DOHH2 (cell line): ENCODE results near the gene PNMA8A.

Experiments
- H3F3A ChIP-seq: fragments of 200-600 bp; sonication (generic), shearing (Covaris generic); 2 replicates; pipeline ENCODE4 v1.6.0; 2016; ENCODE audit warnings: antibody characterized with exemption, mild to moderate bottlenecking; ENCODE audit not compliant: control insufficient read depth, insufficient read depth
- H3K27ac ChIP-seq: fragments of 200-600 bp; sonication (generic); 2 replicates; pipeline ENCODE4 v1.5.1; 2014; ENCODE audit warnings: low read depth, mild to moderate bottlenecking, low read length, moderate library complexity
- H3K27me3 ChIP-seq: fragments of 200-600 bp; sonication (generic); 2 replicates; pipeline ENCODE4 v1.6.1; 2014; ENCODE audit warnings: mild to moderate bottlenecking, low read length, mixed read lengths; ENCODE audit not compliant: control insufficient read depth
- H3K36me3 ChIP-seq: fragments of 200-600 bp; sonication (generic); 2 replicates; pipeline ENCODE4 v1.6.1; 2014; ENCODE audit warnings: mild to moderate bottlenecking, low read length, moderate library complexity, mixed read lengths; ENCODE audit not compliant: control insufficient read depth
- H3K4me1 ChIP-seq: fragments of 200-600 bp; sonication (generic); 2 replicates; pipeline ENCODE4 v1.6.1; 2014; ENCODE audit warnings: mild to moderate bottlenecking, low read length, mixed read lengths; ENCODE audit not compliant: control insufficient read depth
- H3K4me2 ChIP-seq: fragments of 200-600 bp; sonication (generic); 2 replicates; pipeline ENCODE4 v1.6.0; 2014; ENCODE audit warnings: mild to moderate bottlenecking, low read length, moderate library complexity
- H3K4me3 ChIP-seq: fragments of 200-600 bp; sonication (generic); 2 replicates; pipeline ENCODE4 v1.5.1; 2014; ENCODE audit warnings: mild to moderate bottlenecking, low read length, mixed read lengths
- H3K79me2 ChIP-seq: fragments of 200-600 bp; sonication (generic); 2 replicates; pipeline ENCODE4 v1.6.1; 2014; ENCODE audit warnings: mild to moderate bottlenecking, low read length, mixed read lengths; ENCODE audit not compliant: control insufficient read depth
- H3K9me2 ChIP-seq: fragments of 200-600 bp; sonication (generic); replicated peaks from 2 replicates; pipeline ENCODE4 v1.6.1; 2014; ENCODE audit warnings: mild to moderate bottlenecking, low read length, mixed read lengths; ENCODE audit not compliant: control insufficient read depth
- H3K9me3 ChIP-seq: fragments of 200-600 bp; sonication (generic); 2 replicates; pipeline ENCODE4 v1.6.1; 2014; ENCODE audit warnings: antibody characterized with exemption, low read length, mixed read lengths; ENCODE audit not compliant: control insufficient read depth, insufficient read depth
- H4K20me1 ChIP-seq: fragments of 200-600 bp; sonication (generic); 2 replicates; pipeline ENCODE4 v1.6.0; 2014; ENCODE audit warnings: low read depth, mild to moderate bottlenecking, antibody characterized with exemption, low read length, moderate library complexity; ENCODE audit not compliant: control insufficient read depth, insufficient read depth
- EZH2phosphoT487 ChIP-seq: fragments of 200-600 bp; sonication (generic); IDR thresholded peaks from 2 replicates; pipeline ENCODE4 v1.6.1; 2017; ENCODE audit warnings: borderline replicate concordance, mild to moderate bottlenecking, antibody characterized with exemption, low read length, moderate library complexity, mixed read lengths
- TF ChIP-seq, protein P1 (sequence below): fragments of 200-600 bp; sonication (generic); IDR thresholded peaks from one replicate; pipeline ENCODE4 v1.5.1; 2014; ENCODE audit warnings: antibody characterized with exemption, mild to moderate bottlenecking, low read depth, low read length; ENCODE audit not compliant: poor library complexity, severe bottlenecking

Gene PNMA8A

DNA sequence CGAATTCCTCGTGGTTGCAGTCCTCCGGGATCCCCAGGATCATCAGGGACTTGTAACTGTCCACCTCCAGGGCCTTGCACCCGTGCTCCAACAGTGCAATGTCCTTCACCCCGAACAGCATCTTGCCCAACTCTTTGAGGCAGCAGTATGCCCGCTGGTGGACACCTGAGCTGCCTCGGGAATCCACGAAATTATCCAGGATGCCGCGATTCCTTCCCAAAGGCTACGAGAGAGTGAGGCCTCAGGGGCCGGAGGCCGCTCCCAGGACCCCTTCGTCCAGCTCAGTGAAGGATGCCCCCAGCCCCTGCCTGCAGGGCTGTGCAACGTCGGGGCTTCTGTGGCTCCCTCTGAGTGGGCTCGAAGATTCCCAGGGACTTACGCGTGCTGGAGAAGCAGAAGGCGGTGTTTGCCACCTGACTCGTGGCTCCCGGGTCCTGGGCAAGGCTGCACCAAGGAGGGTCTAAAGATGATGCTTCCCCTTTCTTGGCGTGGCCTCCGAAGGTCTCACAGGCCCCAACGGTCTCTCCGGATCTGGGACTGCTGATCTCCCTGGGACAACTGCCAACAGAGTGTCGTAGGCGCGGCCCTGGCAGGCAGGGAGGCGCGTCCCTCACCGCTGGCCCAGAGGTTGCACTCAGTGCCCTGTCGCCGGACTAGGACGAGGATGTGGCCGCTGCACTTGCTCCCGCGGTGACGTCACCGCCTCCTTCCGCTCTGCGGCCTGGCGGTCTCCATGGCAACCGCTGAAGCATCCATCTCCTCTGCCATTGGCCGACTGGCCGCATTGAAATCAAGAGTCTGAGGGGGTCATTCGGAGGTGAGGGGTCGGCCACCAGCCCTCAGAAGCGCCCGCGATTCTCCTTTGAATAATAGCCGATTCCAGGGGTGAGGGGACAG is 42.9 kb downstream of the PNMA8A start, which contains the start of gene PNMA8C:
Gene PNMA8C, minus strand, starts transcription at position 698 of the 897 bp plus-strand sequence. Its CDS starts 577 bp downstream, at position 121.
- no peak within 1 kb of the TSS; the same call in 1 of the 2 replicates for H3K4me2 ChIP-seq
- H3K9me2 ChIP-seq: no peaks in the 10 kb centered on the region
- H3K27me3 ChIP-seq: peaks cover 40% of the 10 kb centered on the region
- TF ChIP-seq, protein P1, sequence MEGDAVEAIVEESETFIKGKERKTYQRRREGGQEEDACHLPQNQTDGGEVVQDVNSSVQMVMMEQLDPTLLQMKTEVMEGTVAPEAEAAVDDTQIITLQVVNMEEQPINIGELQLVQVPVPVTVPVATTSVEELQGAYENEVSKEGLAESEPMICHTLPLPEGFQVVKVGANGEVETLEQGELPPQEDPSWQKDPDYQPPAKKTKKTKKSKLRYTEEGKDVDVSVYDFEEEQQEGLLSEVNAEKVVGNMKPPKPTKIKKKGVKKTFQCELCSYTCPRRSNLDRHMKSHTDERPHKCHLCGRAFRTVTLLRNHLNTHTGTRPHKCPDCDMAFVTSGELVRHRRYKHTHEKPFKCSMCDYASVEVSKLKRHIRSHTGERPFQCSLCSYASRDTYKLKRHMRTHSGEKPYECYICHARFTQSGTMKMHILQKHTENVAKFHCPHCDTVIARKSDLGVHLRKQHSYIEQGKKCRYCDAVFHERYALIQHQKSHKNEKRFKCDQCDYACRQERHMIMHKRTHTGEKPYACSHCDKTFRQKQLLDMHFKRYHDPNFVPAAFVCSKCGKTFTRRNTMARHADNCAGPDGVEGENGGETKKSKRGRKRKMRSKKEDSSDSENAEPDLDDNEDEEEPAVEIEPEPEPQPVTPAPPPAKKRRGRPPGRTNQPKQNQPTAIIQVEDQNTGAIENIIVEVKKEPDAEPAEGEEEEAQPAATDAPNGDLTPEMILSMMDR: no peak
- TF ChIP-seq EZH2phosphoT487: no peak
- no peaks in the 10 kb centered on the region for H3K9me3 ChIP-seq
- peaks cover 21% of the 10 kb centered on the region for H3K4me1 ChIP-seq
- no peaks in the 10 kb centered on the region for H3F3A ChIP-seq
- no peak within 1 kb of the TSS for H3K27ac ChIP-seq
- H3K79me2 ChIP-seq: no peaks in the 10 kb centered on the region
- no peaks in the 10 kb centered on the region for H4K20me1 ChIP-seq
- no peaks in the 10 kb centered on the region for H3K36me3 ChIP-seq
- H3K4me3 ChIP-seq: no peak within 1 kb of the TSS

DNA sequence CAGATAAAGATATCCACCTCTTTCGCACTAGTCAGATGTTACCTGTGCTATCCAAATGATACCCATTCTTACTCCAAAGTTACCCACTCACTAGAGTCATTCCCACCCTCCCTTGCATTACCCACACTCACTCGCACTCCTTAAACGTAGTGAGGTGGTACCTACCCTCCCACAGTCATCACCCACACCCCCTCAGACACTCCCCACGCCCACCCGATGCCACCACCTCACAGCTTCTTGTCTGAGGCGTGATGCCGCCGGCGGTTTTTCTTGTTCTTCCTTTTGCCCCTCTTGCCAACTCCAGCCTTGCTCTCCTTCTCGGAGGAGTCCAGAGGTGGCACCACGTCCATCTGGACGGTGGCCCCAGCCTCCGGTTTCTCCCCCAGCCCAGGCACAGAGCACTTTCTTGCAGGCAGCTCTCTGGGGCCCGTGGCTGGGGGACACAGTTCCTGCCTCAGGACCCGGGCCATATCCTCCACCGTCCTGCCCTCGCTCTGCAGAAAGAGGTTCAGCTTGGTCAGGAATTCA is 43.8 kb downstream of the PNMA8A start:
- H3K4me3 ChIP-seq: no peak overlapping the region
- H3K9me2 ChIP-seq: no peaks in the 10 kb centered on the region
- H3K36me3 ChIP-seq: no peaks in the 10 kb centered on the region
- H3K4me1 ChIP-seq: peaks cover 21% of the 10 kb centered on the region
- no peak overlapping the region for H3K27ac ChIP-seq
- no peaks in the 10 kb centered on the region for H3F3A ChIP-seq
- no peaks in the 10 kb centered on the region for H3K79me2 ChIP-seq
- H3K9me3 ChIP-seq: no peaks in the 10 kb centered on the region
- H3K4me2 ChIP-seq: peak overlapping the region; percentile 74
- no peak for TF ChIP-seq EZH2phosphoT487
- TF ChIP-seq, protein P1: no peak
- H4K20me1 ChIP-seq: no peaks in the 10 kb centered on the region
- H3K27me3 ChIP-seq: peaks cover 40% of the 10 kb centered on the region

DNA sequence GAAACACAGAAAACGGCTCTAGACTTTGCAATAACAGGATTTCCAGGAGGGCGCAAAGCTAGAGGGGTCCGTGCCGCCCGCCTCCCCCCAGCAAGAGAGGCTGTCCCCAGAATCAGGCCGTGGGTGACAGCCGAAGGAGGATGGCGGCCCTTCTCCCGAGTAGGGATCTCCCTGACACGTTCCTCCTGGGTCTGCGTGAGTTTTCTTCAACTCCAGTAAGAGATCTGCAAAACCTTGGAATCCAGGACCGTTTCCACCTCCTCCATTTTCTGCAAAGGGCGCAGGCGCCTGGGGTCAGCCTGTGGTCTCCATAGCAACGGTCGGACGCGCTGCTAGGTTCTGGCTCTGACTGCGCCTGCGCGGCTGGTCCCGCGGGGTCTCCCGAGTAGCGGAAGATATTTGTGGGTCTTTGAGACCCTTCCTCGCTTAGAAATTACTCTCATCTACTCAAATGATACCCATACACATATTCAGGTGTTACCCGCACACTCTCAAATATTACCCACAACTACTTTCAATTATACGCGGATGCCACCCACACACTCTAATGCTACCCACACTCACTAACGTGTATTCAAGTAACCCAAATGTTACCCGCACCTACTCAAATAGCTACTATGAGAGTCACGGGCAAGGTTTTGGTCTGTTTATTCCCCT is 44.7 kb downstream of the PNMA8A start:
- H4K20me1 ChIP-seq: no peaks in the 10 kb centered on the region
- H3K27ac ChIP-seq: no peak overlapping the region
- peaks cover 21% of the 10 kb centered on the region for H3K4me1 ChIP-seq
- H3K9me2 ChIP-seq: no peaks in the 10 kb centered on the region
- no peak for TF ChIP-seq EZH2phosphoT487
- TF ChIP-seq, protein P1: no peak
- peak overlapping the region; percentile 71 for H3K4me3 ChIP-seq
- H3F3A ChIP-seq: no peaks in the 10 kb centered on the region
- H3K27me3 ChIP-seq: peaks cover 40% of the 10 kb centered on the region
- H3K36me3 ChIP-seq: no peaks in the 10 kb centered on the region
- H3K79me2 ChIP-seq: no peaks in the 10 kb centered on the region
- peak overlapping the region; percentile 74 for H3K4me2 ChIP-seq
- H3K9me3 ChIP-seq: no peaks in the 10 kb centered on the region
